Mucosa of descending colon (tissue), 3 donors: ENCODE measurements around the gene CD68. TPM values are rescaled to one million over a fixed set of nuclear protein-coding genes. Genes with fewer than 3 reads are reported as not detected.

Experiments used
- ATAC-seq: fragments of 200-7000 bp; cut with Tn5 transposase; one replicate; pipeline ENCODE4 v1.9.1; 2020; ENCODE audit warnings: mild to moderate bottlenecking, moderate library complexity
- DNase-seq, 3 donors: peaks; one replicate each; pipeline ENCODE4 v3.0.0-alpha.2; 2020
- H3K36me3 ChIP-seq: fragments of 200-600 bp; one replicate; pipeline ENCODE4 v1.8.0; 2021; ENCODE audit warnings: low read depth, mild to moderate bottlenecking
- H3K4me1 ChIP-seq: fragments of 200-600 bp; one replicate; pipeline ENCODE4 v1.8.0; 2021; ENCODE audit warnings: low read depth, mild to moderate bottlenecking
- H3K4me3 ChIP-seq: fragments of 200-600 bp; one replicate; pipeline ENCODE4 v1.8.0; 2021; ENCODE audit warnings: mild to moderate bottlenecking
- H3K9me3 ChIP-seq: fragments of 200-600 bp; one replicate; pipeline ENCODE4 v1.8.0; 2021; ENCODE audit warnings: mild to moderate bottlenecking
- intact Hi-C, 2 donors: fragments of 100-400 bp; cut with DNase I in 1 of 2; cut with micrococcal nuclease in 1 of 2; formaldehyde crosslinking; loops; one replicate each; pipeline versions ENCODE4 v1.11.0 to v1.11.1; 2022; cut with DNase I, micrococcal nuclease
- total RNA-seq, 3 donors: library from RNA; stranded (reverse); fragmentation: NEBNext Ultra II Directional in 2 of 3; extraction: Animal tissue kit (Norgen Biotek cat#: 25700) in 2 of 3; gene quantifications; one replicate each; pipeline versions ENCODE4 v1.2.1 to v1.2.4, GENCODE V29; 2021 to 2023
- TF ChIP-seq, protein P1 (sequence below): fragments of 200-600 bp; IDR thresholded peaks from one replicate; pipeline ENCODE4 v1.8.0; 2022; ENCODE audit warnings: antibody characterized with exemption, mild to moderate bottlenecking
- donor health status: DM: no; HTN: no; CAD: no; lungs with moderate emphysema.
- donor health status: DM: no; HTN: no; CAD: no.
- donor health status: DM: no; HTN: yes; CAD: no.

Gene CD68
- total RNA-seq, 3 donors from 2014 or later: 41.4 to 91.9 (median 50.7) TPM

- no peak for ATAC-seq
- no peaks in the 10 kb centered on the region for H3K36me3 ChIP-seq
- no peaks in the 10 kb centered on the region for H3K9me3 ChIP-seq
- intact Hi-C loops: no loop called here
- H3K4me1 ChIP-seq: peaks cover 20% of the 10 kb centered on the region
- TF ChIP-seq, protein P1, sequence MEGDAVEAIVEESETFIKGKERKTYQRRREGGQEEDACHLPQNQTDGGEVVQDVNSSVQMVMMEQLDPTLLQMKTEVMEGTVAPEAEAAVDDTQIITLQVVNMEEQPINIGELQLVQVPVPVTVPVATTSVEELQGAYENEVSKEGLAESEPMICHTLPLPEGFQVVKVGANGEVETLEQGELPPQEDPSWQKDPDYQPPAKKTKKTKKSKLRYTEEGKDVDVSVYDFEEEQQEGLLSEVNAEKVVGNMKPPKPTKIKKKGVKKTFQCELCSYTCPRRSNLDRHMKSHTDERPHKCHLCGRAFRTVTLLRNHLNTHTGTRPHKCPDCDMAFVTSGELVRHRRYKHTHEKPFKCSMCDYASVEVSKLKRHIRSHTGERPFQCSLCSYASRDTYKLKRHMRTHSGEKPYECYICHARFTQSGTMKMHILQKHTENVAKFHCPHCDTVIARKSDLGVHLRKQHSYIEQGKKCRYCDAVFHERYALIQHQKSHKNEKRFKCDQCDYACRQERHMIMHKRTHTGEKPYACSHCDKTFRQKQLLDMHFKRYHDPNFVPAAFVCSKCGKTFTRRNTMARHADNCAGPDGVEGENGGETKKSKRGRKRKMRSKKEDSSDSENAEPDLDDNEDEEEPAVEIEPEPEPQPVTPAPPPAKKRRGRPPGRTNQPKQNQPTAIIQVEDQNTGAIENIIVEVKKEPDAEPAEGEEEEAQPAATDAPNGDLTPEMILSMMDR: no peak
- no peak overlapping the region for H3K4me3 ChIP-seq
- DNase-seq: peak in 1 of 3 donors; percentile 7
Measured at GRCh38 chr17:7610641-7611040, 31.2 kb downstream of the CD68 start.

DNA sequence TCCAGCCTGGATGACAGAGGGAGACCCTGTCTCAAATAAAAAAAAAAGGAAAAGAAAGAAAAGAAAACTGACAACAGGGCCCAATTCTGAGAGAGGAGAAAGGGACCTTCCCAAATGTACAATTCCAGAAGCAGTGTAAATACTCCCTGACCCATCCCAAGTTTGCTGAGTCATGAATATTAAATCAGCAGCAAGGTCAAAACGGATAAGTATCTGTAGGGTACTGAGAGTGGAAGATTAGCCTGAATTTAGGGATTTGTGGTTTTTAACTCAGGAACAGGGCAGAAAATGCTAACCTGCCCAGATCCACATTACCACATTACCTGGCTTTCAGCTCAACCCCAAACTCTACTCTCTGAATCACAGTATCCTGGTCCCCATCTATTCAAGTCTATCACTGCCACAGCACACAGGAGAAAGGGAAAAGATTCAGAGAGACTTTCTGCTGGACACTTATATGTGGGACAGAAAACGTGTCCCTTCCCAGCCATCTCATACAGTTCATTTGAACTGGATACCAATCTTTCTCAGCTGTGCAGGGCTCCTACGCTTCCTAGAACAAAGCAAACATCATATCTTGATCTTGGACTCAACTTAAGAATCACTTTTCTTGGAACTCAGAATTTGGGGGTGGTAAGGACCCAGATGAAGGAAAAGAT, 32.3 kb downstream of the CD68 start:
- no peak overlapping the region for H3K4me3 ChIP-seq
- DNase-seq: no peak
- TF ChIP-seq, protein P1: no peak
- peaks cover 20% of the 10 kb centered on the region for H3K4me1 ChIP-seq
- intact Hi-C loops: no loop called here
- H3K9me3 ChIP-seq: no peaks in the 10 kb centered on the region
- no peaks in the 10 kb centered on the region for H3K36me3 ChIP-seq
- ATAC-seq: no peak

DNA sequence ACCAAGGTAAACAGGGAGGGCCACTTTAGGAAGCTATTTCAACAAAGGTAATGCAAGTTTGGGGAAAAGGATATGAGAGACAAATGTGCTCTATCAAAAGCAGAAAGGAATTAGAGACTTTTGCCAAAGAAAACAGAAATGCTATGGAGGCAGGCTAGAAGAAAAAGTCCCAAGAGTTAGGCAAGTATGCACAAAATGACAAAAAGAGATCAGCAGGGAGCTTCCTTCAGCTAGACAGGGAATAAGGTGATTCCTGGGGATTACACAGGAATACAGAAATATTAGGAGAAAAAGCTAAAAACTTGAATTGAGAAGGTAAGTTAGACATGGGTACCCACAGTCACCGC, 32.8 kb downstream of the CD68 start:
- no peaks in the 10 kb centered on the region for H3K36me3 ChIP-seq
- no peaks in the 10 kb centered on the region for H3K9me3 ChIP-seq
- H3K4me3 ChIP-seq: no peak overlapping the region
- intact Hi-C loops: no loop called here
- H3K4me1 ChIP-seq: peaks cover 20% of the 10 kb centered on the region
- TF ChIP-seq, protein P1: no peak
- ATAC-seq (no peak), DNase-seq (no peak)

- ATAC-seq: no peak
Measured at GRCh38 chr17:7613769-7614424, 34.5 kb downstream of the CD68 start.

GRCh38 chr17:7614425-7615264, 35.2 kb downstream of the CD68 start, which contains the start of gene FXR2:
TSS of gene FXR2 (minus strand) at chr17:7614897. CDS start at chr17:7614532, 365 bp downstream.
- intact Hi-C loops: no loop called here
- Histone ChIP-seq H3K36me3 (no peaks in the 10 kb centered on the region), H3K9me3 (no peaks in the 10 kb centered on the region), H3K4me3 (peak within 1 kb of the TSS; percentile 67), H3K4me1 (peaks cover 20% of the 10 kb centered on the region)
- DNase-seq: peak; percentile 99 to 100 (median 100)
- TF ChIP-seq, protein P1: peak; percentile 44
- peak; percentile 95 for ATAC-seq

More at GRCh38 chr17:7613769-7614424, 34.5 kb downstream of the CD68 start:
- peak overlapping the region; percentile 67 for H3K4me3 ChIP-seq
- TF ChIP-seq, protein P1: no peak
- intact Hi-C loops: no loop called here
- peak in 1 of 3 donors; percentile 57 for DNase-seq
- no peaks in the 10 kb centered on the region for H3K9me3 ChIP-seq
- H3K36me3 ChIP-seq: no peaks in the 10 kb centered on the region
- peaks cover 20% of the 10 kb centered on the region for H3K4me1 ChIP-seq
